Erythroblast (primary cell): Measurements from ENCODE around the gene ELOB.

Experiments
- GATA1 ChIP-seq: IDR thresholded peaks from 2 replicates; pipeline ENCODE4 v1.6.1; 2011; ENCODE audit warnings: low read depth, mild to moderate bottlenecking, control low read depth, low read length, moderate library complexity
- POLR2A ChIP-seq: IDR thresholded peaks from 2 replicates; pipeline ENCODE4 v1.6.1; 2011; ENCODE audit warnings: mild to moderate bottlenecking, low read length

DNA sequence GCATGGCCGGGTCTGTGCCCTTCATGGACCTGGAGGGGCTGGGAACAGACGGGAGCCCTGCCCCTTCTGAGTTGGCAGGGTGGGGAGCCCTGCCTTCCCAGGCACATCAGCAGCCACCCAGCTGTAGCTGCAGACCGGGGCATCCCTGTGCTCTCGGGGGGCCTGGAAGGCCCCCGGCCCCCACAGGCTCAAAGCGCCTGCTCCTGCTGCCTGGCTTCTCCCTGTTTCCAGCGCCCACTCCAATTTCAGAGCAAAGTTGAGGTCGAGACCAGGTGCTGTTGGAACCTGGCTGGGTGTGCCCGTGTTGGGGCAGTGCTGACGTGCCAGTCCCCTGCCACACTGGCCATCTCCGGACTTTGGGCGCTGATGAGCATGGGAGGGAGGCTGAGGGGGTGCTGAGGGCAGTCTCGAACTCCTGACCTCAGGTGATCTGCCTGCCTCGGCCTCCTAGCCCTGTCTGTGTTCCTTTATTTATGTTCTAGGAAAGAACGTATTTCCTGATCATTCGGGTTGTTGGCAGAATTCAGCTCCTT, 52.2 kb downstream of the ELOB start:
- TF ChIP-seq POLR2A, result no peak
- no peak for TF ChIP-seq GATA1
